Stomach (tissue), 4 donors: ENCODE results near the gene CDNF.

Source experiments
- EP300 ChIP-seq: sonication (generic); formaldehyde crosslinking; IDR thresholded peaks from one replicate; pipeline ENCODE4 v1.6.1; 2017; ENCODE audit warnings: antibody characterized with exemption
- POLR2A ChIP-seq, 4 donors: fragments of 450-650 bp; IDR thresholded peaks; one replicate each; pipeline ENCODE4 v1.6.1; 2016; ENCODE audit warnings: antibody characterized with exemption in 4 of 4, control low read depth in 2 of 4, mild to moderate bottlenecking in 1 of 4, moderate library complexity in 1 of 4
- POLR2AphosphoS5 ChIP-seq, 3 donors: sonication (generic); formaldehyde crosslinking; IDR thresholded peaks; one replicate each; pipeline ENCODE4 v1.6.1; 2016; ENCODE audit warnings: antibody characterized with exemption in 3 of 3
- TF ChIP-seq, protein P1 (sequence below), 7 experiments: fragments of 450-650 bp in 4 of 7; fragments of 200-600 bp in 3 of 7; sonication (generic) in 3 of 7; IDR thresholded peaks; one replicate each; pipeline ENCODE4 v1.5.1; 2016 to 2019; ENCODE audit warnings: antibody characterized with exemption in 7 of 7, control low read depth in 2 of 7, mild to moderate bottlenecking in 1 of 7

DNA sequence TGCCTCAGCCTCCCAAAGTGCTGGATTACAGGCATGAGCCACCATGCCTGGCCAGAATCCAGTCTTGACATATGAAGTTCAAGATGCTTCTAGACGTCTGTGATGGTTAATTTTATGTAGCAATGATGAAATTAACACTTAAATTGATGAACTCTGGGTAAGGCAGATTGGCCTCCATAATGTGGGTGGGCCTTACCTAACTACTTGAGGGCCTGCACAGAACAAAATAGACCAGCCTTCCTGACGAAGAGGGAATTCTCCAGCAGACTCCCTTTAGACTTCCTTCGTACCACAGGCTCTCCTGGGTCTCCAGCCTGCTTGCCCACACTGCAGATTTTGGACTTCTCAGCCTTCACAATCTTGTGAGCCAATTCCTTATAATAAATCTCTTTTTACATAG lies 4.7 kb downstream of the CDNF start:
- TF ChIP-seq, protein P1, sequence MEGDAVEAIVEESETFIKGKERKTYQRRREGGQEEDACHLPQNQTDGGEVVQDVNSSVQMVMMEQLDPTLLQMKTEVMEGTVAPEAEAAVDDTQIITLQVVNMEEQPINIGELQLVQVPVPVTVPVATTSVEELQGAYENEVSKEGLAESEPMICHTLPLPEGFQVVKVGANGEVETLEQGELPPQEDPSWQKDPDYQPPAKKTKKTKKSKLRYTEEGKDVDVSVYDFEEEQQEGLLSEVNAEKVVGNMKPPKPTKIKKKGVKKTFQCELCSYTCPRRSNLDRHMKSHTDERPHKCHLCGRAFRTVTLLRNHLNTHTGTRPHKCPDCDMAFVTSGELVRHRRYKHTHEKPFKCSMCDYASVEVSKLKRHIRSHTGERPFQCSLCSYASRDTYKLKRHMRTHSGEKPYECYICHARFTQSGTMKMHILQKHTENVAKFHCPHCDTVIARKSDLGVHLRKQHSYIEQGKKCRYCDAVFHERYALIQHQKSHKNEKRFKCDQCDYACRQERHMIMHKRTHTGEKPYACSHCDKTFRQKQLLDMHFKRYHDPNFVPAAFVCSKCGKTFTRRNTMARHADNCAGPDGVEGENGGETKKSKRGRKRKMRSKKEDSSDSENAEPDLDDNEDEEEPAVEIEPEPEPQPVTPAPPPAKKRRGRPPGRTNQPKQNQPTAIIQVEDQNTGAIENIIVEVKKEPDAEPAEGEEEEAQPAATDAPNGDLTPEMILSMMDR (IDR thresholded peaks at IDR 0.05): no peak
- TF ChIP-seq POLR2AphosphoS5 (IDR thresholded peaks at IDR 0.05): no peak
- no peak for TF ChIP-seq POLR2A (IDR thresholded peaks at IDR 0.05)
- TF ChIP-seq EP300: no peak
